Muscle of leg (tissue), 11 donors: ENCODE data around the gene ZNF586. TPM values are rescaled to one million over a fixed set of nuclear protein-coding genes. Genes with fewer than 3 reads are reported as not detected.
"Not testable (repeated sequence)": the region's sequence is repeated elsewhere in the genome, so short reads cannot be mapped to it uniquely, and the experiment has no call there.

Experiments
- DNase-seq: peaks from one replicate; pipeline ENCODE4 v3.0.0; 2013
- H3K27ac ChIP-seq: one replicate; pipeline ENCODE4 v1.5.1; 2013; ENCODE audit warnings: mild to moderate bottlenecking, low read length, control low read depth
- H3K27me3 ChIP-seq: one replicate; pipeline ENCODE4 v1.6.1; 2013; ENCODE audit warnings: low read length; ENCODE audit not compliant: control insufficient read depth, insufficient read depth
- H3K36me3 ChIP-seq: one replicate; pipeline ENCODE4 v1.6.1; 2013; ENCODE audit warnings: low read length; ENCODE audit not compliant: control insufficient read depth, insufficient read depth
- H3K4me1 ChIP-seq: one replicate; pipeline ENCODE4 v1.6.1; 2013; ENCODE audit warnings: low read length; ENCODE audit not compliant: control insufficient read depth, insufficient read depth
- H3K4me3 ChIP-seq: one replicate; pipeline ENCODE4 v1.5.1; 2013; ENCODE audit warnings: low read length, control low read depth
- H3K9me3 ChIP-seq: replicated peaks from 2 replicates; pipeline ENCODE4 v1.6.1; 2013; ENCODE audit warnings: low read depth, low read length; ENCODE audit not compliant: control insufficient read depth
- WGBS: methylation state at CpG from one replicate; pipeline ENCODE4 v1.1.5; 2013; ENCODE audit warnings: missing lambda C conversion rate; ENCODE audit not compliant: insufficient coverage; 5-methylcytosine and 5-hydroxymethylcytosine counted together
- polyA plus RNA-seq, 8 donors: library from polyadenylated mRNA; unstranded; fragments of 120-200 nt; gene quantifications; one replicate each; pipeline versions ENCODE4 v1.2.1 to v1.2.3, GENCODE V29; 2013; ENCODE audit warnings: inconsistent platforms in 1 of 8, low replicate concordance in 1 of 8; ENCODE audit not compliant: insufficient read length in 8 of 8, insufficient read depth in 1 of 8
- total RNA-seq: library from RNA; stranded (reverse); fragments of 120-200 nt; gene quantifications from one replicate; pipeline ENCODE4 v1.2.4, GENCODE V29; 2013

The ZNF586 gene
- total and polyA plus RNA-seq, 9 donors, result 9.2 to 20.7 (median 11.2) TPM

DNA sequence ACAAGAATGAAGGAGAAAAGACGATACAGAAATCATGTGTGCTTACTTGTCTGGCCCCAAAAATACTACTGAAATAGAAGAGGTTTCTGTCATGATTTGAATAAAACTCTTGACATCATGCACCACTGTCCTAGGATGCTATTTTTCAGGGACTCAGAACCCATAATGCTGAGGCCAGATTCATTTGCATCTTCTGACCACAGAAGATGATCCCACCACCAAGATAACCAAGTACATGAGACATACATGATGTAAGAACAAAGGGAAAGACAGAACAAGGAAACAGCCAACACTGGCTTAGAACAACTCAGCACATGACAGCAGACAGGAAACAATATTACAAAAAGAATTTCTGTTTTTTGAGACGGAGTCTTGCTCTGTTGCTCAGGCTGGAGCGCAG is 42.8 kb downstream of the ZNF586 start:
- H3K36me3 ChIP-seq, result peaks cover 21% of the 10 kb centered on the region
- no peak overlapping the region for H3K4me3 ChIP-seq
- no peaks in the 10 kb centered on the region for H3K27me3 ChIP-seq
- DNase-seq, result no peak
- peaks cover 10% of the 10 kb centered on the region for H3K4me1 ChIP-seq
- H3K9me3 ChIP-seq, result no peaks in the 10 kb centered on the region
- WGBS, result 100% methylated on average over 1 of the region's 3 CpGs
- H3K27ac ChIP-seq, result no peak overlapping the region

DNA sequence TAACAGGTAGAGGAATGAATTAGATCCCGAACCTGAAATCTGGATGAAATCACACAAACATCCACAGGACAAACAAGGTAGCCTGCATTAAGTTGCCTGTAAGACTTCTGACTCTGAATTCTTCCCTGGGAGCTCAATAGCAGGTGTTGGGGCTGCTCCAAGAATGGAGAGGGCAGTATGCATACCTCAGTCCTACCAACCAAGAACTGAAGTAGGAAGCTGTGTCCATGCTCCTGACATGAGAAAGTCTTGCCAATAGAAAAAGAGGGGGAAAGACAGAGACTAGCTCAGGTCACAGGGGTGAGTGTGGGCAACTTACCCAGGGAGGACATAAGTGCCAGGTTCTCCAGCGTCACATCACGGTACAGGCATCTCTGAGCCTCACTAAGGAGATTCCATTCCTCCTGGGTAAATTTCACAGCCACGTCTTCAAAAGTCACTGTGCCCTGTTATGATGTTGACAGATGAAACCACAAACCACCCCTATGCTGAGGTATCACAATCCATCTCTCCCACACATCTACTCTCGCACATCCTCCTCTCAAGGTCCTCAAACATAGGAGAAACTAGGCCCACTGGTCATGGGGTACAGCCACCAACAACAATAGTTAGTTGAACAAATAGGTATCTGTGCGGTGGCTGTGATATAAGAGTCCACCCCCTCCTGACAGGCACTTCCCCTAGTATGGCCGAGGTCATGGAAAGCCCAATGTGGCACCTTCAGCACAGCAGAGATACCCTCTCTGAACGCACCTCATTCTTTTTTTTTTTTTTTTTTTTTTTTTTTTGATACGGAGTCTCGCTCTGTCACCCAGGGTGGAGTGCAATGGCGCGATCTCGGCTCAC is 43.7 kb downstream of the ZNF586 start:
- not testable (repeated sequence) for H3K27ac ChIP-seq, H3K9me3 ChIP-seq, H3K4me3 ChIP-seq, DNase-seq, H3K27me3 ChIP-seq
- H3K4me1 ChIP-seq, result peaks cover 10% of the 10 kb centered on the region
- H3K36me3 ChIP-seq, result peaks cover 15% of the 10 kb centered on the region
- WGBS, result 96% methylated on average over 5 of the region's 13 CpGs

DNA sequence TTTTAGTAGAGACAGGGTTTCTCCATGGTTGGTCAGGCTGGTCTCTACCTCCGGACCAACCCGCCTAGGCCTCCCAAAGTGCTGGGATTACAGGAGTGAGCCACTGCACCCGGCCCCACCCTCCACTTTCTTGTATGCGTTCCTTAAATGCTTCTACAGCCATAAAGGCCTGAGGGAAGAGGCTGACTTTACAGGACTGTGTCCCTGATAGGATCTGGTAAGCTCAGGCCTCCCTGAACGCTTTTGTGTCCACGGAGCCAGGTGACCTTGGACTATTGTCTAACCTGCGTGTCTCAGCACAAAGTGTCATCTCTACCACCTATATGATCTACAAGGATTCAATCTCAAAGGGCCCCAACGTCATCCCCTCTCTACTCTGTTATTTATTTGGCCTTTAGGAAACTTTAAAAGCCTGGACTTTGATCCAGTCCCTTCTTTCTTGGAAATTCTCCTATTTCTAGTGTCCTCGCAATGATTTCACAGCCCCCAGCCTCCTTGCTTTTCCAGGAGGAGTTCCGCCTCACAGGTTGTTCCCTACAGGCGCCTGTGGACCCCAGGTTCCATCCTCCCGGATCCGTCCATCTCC is 44.5 kb downstream of the ZNF586 start:
- H3K27me3 ChIP-seq, result no peaks in the 10 kb centered on the region
- H3K4me1 ChIP-seq, result peaks cover 10% of the 10 kb centered on the region
- peak overlapping the region; percentile 82 for H3K27ac ChIP-seq
- 8% methylated on average over 10 of the region's 13 CpGs for WGBS
- peak; percentile 13 for DNase-seq
- H3K9me3 ChIP-seq, result no peaks in the 10 kb centered on the region
- H3K4me3 ChIP-seq, result peak overlapping the region; percentile 82
- peaks cover 11% of the 10 kb centered on the region for H3K36me3 ChIP-seq

DNA sequence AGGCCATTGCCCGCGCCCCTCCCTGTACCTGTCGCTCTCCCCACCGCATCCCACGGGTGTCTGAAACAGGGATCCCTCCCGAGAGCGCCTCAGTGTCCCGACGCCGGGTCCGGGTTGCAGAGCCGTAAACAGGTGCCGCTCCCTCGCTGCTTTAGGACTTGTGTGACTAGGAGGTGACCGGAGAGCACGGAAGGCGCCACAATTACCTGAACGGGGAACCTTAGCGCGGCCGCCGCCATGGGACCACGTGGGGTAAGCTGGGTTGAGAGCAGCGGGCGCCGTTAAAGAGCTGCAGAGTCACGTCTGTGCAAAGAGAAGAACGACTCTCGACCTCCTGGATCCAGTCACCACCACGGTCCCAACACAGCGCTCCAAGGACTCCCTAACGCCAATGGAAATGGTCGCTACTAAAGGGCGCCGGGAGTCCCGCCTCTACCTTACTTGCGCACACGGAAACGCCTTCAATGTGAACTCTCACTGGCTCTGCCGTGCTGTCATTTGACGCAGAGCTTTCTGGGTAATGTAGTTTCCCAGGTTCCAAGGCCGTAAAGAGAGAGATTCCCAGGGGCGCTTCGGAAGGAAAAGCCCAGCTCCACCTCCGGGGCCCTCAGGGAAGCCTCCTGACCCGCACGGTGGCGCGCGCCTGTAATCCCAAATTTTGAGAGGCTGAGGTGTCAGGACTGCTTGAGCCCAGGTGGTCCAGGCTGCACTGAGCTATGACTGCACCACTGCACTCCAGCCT is 45.2 kb downstream of the ZNF586 start, which contains the start of gene ZNF552:
Gene ZNF552, minus strand, starts transcription at position 409 of the 742 bp plus-strand sequence. Its CDS starts 170 bp downstream, at position 239.
- peaks cover 10% of the 10 kb centered on the region for H3K36me3 ChIP-seq

DNA sequence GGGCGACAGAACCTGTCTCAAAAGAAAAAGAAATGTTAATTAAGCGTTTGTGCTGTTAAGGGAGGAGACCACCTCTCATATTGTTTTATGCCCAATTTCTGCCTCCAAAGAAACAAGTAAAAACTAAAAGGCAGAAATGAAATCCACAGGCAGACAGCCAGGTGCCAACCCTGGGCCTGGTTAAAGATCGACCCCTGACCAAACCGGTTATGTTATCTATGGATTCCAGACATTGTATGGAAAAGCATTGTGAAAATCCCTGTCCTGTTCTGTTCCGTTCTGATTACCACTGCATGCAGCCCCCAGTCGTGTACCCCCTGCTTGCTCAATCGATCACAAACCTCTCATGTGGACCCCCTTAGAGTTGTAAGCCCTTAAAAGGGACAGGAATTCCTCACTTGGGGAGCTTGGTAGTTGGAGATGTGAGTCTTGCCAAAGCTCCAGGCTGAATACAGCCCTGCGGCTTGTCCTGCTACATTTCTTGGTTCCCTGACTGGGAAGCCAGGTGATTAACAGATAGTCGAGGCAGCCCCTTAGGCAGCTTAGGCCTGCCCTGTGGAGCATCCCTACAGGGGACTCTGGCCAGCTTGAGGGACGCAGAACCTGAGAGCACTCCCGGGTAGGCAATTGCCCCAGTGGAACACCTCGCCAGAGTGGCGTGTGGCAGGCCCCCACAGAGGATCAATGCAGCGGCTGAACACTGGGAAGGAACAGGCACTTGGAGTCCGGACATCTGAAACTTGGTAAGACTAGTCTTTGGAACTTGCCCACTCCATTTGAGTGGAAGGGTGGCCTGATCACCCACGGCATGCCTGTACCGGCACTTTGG is 46.0 kb downstream of the ZNF586 start:
- Histone ChIP-seq H3K4me3 (peak overlapping the region; percentile 82), H3K4me1 (peaks cover 14% of the 10 kb centered on the region), H3K36me3 (peaks cover 4% of the 10 kb centered on the region), H3K9me3 (no peaks in the 10 kb centered on the region), H3K27ac (no peak overlapping the region), H3K27me3 (no peaks in the 10 kb centered on the region)
- WGBS, result 92% methylated on average over 12 of the region's 17 CpGs
- no peak for DNase-seq

More for the DNA sequence above, 45.2 kb downstream of the ZNF586 start, which contains the start of gene ZNF552:
- Histone ChIP-seq H3K27ac (peak within 1 kb of the TSS; percentile 82), H3K4me3 (peak within 1 kb of the TSS; percentile 82), H3K27me3 (no peaks in the 10 kb centered on the region), H3K4me1 (peaks cover 10% of the 10 kb centered on the region), H3K9me3 (no peaks in the 10 kb centered on the region)
- peak; percentile 98 for DNase-seq
- WGBS, result under 1% methylated on average over 48 of the region's 50 CpGs

- Histone ChIP-seq H3K4me1 (peaks cover 17% of the 10 kb centered on the region), H3K27ac (no peak overlapping the region), H3K36me3 (peaks cover 3% of the 10 kb centered on the region), H3K27me3 (no peaks in the 10 kb centered on the region), H3K9me3 (no peaks in the 10 kb centered on the region), H3K4me3 (no peak overlapping the region)
- WGBS, result 84% methylated on average over 5 of the region's 7 CpGs
- no peak for DNase-seq
Observed at GRCh38 chr19:57816652-57817051, 47.2 kb downstream of the ZNF586 start.

GRCh38 chr19:57817976-57818375 is 48.5 kb downstream of the ZNF586 start:
- H3K9me3 ChIP-seq, result no peaks in the 10 kb centered on the region
- H3K4me1 ChIP-seq, result peaks cover 17% of the 10 kb centered on the region
- H3K36me3 ChIP-seq, result no peaks in the 10 kb centered on the region
- H3K27ac ChIP-seq, result no peak overlapping the region
- WGBS, result 93% methylated on average over 13 of the region's 14 CpGs
- DNase-seq, result no peak
- H3K4me3 ChIP-seq, result no peak overlapping the region
- no peaks in the 10 kb centered on the region for H3K27me3 ChIP-seq

DNA sequence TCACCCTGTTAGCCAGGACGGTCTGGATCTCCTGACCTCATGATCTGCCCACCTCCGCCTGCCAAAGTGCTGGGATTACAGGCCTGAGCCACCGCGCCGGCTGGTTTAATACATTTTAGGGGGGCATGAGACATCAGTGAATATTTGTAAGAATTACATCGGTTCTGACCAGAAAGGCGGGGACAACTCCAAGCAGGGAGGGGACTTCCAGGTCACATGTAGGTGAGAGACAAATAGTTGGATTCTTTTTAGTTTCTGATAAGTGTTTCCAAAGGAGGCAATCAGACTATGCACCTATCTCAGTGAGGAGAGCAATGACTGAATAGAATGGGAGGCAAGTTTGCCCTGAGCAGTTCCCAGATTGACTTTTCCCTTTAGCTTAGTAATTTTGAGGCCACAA is 48.9 kb downstream of the ZNF586 start:
- no peak overlapping the region for H3K4me3 ChIP-seq
- no peaks in the 10 kb centered on the region for H3K9me3 ChIP-seq
- H3K4me1 ChIP-seq, result peaks cover 17% of the 10 kb centered on the region
- H3K27me3 ChIP-seq, result no peaks in the 10 kb centered on the region
- no peak overlapping the region for H3K27ac ChIP-seq
- no peaks in the 10 kb centered on the region for H3K36me3 ChIP-seq
- DNase-seq, result no peak
- 84% methylated on average over 7 of the region's 7 CpGs for WGBS

- Histone ChIP-seq H3K36me3 (no peaks in the 10 kb centered on the region), H3K4me1 (peaks cover 9% of the 10 kb centered on the region), H3K27me3 (no peaks in the 10 kb centered on the region), H3K27ac (peak overlapping the region; percentile 89), H3K9me3 (no peaks in the 10 kb centered on the region), H3K4me3 (peak overlapping the region; percentile 95)
- under 1% methylated on average over 44 of the region's 44 CpGs for WGBS
- peak; percentile 98 for DNase-seq
Observed at GRCh38 chr19:57819475-57820148, 50.1 kb downstream of the ZNF586 start.
